SK-N-SH treated with all-trans-retinoic acid at 6 μM for 48 hours (cell line): Measurements from ENCODE around the gene GARIN1A.
"Not testable (repeated sequence)": the region's sequence is repeated elsewhere in the genome, so short reads cannot be mapped to it uniquely, and the experiment has no call there.

Experiments
- ARNTL ChIP-seq: fragments of 450-650 bp; formaldehyde crosslinking; IDR thresholded peaks from 2 replicates; pipeline ENCODE4 v1.5.0; 2020; ENCODE audit warnings: low read depth, mild to moderate bottlenecking, moderate library complexity, borderline replicate concordance
- PATZ1 ChIP-seq: fragments of 250-450 bp; sonication (Bioruptor Pico); IDR thresholded peaks from 2 replicates; pipeline ENCODE4 v1.8.0; 2020; ENCODE audit warnings: mild to moderate bottlenecking, moderate library complexity, borderline replicate concordance
- RARB ChIP-seq: fragments of 250-450 bp; sonication (Bioruptor Pico); IDR thresholded peaks from 2 replicates; pipeline ENCODE4 v1.8.0; 2021; ENCODE audit warnings: mild to moderate bottlenecking, moderate library complexity
- TCF4 ChIP-seq: fragments of 250-450 bp; sonication (Bioruptor Pico); IDR thresholded peaks from 2 replicates; pipeline ENCODE4 v1.8.0; 2021; ENCODE audit warnings: mild to moderate bottlenecking, moderate library complexity, borderline replicate concordance
- ZNF8 ChIP-seq: fragments of 450-650 bp; formaldehyde crosslinking; IDR thresholded peaks from 2 replicates; pipeline ENCODE4 v1.5.0; 2020; ENCODE audit warnings: mild to moderate bottlenecking, moderate library complexity

- TF ChIP-seq RARB (CRISPR knock-in tag); ARNTL (CRISPR knock-in tag); TCF4; ZNF8 (CRISPR knock-in tag); PATZ1: not testable (repeated sequence)
Measured at GRCh38 chr7:128646877-128647276, 25.2 kb upstream of the GARIN1A start.
